HG02588 (cell line): ENCODE data around the gene TANC1.

Experiments used
- ATAC-seq: cut with Tn5 transposase; IDR thresholded peaks from one replicate; pipeline ENCODE4 v1.9.1; 2021; ENCODE audit warnings: mild to moderate bottlenecking, moderate library complexity; ENCODE audit not compliant: unreplicated experiment

The TANC1 gene

GRCh38 chr2:159211447-159212396 lies 243.3 kb downstream of the TANC1 start:
- ATAC-seq, result no peak

- no peak for ATAC-seq
These were observed 244.9 kb downstream of the TANC1 start for GRCh38 chr2:159213296-159213695.

DNA sequence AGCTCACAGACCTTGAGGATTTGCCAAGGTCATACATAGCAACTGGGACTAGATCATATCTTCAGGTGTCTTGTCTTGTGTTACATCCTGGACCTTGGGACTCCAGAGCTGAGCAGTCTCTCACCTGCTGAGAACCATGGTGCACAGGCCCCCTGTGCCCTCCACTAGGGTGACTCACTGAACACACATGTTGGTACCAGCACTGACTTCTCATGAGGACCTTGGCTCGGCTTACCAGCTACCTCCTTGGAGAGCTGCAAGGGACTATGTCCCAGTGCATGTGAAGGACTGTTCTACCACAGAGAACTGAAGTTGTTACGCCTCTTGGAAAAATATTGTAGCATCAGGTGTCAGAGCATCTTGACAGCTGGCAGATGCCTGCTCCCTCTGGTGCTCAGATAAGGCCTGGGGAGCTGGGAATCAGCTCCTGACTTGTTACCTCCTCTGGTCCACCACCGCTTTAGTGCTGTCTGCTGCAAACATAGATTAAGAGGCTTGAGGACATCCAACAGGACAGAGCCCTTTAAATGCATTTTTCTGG lies 246.0 kb downstream of the TANC1 start:
- ATAC-seq, result no peak

GRCh38 chr2:159215116-159215515 lies 246.7 kb downstream of the TANC1 start:
- no peak for ATAC-seq

GRCh38 chr2:159217676-159218075 lies 249.2 kb downstream of the TANC1 start:
- ATAC-seq, result no peak

DNA sequence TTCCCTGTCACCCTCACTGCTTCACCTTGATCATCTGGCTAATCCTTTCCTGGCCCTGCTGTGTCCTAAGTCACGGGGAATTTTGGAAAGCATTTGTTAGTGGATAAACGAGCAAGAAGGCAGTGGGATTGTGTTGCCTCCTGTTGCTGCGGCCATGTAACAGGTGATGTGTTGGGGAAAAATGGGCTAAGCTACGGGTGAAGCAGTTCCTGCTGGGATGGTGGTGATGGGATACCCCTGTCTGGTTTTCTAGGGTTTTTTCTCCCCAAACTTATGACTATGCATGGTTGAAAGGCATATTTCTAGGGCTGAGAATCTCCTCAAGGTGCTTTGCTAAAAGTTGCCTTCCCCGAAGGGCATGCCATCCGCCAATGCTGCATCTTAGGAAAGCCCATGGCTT lies 249.9 kb downstream of the TANC1 start:
- ATAC-seq, result no peak

GRCh38 chr2:159219394-159219998 lies 251.1 kb downstream of the TANC1 start:
- no peak for ATAC-seq

GRCh38 chr2:159224061-159224813 lies 255.8 kb downstream of the TANC1 start:
- no peak for ATAC-seq

DNA sequence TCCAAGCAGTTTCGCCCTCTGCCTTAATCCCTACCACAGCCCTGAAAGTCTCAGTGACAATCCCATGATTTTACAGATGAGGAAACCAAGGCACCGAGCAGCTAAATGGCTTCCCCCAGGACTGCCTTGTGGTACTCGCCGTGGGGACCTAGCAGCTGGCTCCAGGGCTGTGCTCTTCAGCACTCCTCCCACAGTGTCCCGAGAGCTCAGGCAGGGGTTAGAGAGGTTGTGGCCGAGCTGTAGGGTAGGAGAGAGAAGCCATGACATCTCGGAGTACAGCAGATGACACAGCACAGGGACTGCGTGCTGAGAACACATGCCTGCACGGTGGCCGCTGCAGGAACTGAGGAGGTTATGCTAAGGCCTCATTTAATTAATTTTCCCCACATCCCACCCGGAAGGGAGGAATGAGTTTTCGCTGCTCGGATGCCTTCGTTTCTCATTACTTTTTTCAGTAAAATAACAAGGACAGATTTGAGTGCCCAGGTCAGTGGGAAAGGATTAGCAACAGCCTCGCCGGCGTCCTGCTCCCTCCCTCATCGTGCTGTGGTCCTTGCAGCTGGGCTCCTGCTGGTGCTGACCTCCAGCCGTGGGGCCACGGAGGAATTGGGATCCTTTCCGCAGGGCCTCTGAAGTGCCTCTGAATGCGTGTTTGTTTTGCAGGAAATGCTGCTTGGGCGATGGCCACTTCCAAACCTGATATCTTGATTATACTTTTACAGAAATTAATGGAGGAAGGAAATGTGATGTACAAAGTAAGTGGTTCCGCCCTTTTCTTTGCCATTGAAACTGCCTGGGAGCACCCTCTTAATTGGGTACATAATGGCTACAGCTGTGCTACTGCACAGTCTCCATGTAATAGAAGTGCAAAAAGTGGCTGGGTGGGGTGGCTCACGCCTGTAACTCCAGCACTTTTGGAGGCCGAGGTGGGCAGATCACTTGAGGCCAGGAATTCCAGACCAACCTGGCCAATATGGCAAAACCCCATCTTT lies 256.9 kb downstream of the TANC1 start:
- no peak for ATAC-seq

GRCh38 chr2:159226059-159226461 lies 257.6 kb downstream of the TANC1 start:
- ATAC-seq, result no peak

DNA sequence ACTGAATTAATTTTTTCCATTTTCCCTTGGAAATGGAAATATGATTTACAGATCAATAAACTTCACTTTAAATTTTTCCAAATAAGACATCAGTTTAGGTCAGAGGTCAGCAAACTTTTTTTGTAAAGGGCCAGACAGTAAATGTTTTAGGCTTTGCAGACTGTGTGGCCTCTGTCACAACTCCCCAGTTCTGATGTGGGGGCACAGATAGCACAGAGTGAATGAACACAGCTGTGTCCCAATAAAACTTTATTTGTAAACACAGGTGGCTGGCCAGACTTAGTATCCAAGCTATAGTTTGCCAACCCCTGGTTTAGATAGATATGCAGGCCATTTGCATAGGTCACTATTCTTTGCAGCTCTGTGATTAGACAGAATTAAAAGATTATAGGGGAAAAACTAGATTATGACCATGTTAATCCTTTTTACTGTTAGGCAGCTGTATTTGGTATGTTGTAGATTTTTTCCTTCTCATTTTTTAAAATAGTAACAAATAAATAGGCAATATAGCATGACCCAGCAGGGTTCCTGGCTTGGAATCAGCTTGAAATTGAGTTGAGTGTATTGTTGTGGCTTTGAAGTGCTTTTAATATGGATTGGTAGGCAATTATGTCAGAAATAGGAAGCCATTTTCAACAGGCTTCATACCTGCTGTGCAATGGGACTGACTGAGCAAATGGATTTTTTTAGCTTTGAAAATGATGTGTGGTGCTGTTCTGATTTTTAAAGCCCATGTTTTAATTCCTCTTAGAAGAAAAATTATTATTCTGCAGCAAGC lies 258.4 kb downstream of the TANC1 start:
- no peak for ATAC-seq

GRCh38 chr2:159227467-159227866 lies 259.0 kb downstream of the TANC1 start:
- no peak for ATAC-seq

DNA sequence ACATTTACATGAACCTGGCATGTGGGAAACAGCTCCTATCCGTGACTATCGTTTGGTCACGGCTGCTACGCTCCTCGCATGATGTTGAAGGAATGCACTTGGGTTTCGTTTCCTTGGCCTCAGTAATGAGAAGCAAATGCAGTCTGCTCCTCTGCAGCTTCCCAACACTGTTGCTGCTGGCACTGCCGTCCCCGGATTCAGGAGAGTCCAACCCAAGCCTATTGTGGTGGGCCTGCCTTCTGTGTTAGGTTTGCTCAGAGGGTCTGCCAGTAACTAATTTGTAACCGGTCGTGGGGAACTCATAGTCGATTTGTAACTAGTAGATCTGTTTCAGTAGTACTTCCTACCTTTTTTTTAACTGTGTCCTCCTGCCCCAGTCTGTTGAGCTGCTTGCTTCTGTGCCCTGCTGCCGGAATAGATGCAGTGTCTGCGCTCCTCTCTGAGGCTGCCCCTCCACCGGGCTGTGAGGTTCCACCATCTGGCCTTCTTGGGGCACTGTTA lies 259.7 kb downstream of the TANC1 start:
- no peak for ATAC-seq

DNA sequence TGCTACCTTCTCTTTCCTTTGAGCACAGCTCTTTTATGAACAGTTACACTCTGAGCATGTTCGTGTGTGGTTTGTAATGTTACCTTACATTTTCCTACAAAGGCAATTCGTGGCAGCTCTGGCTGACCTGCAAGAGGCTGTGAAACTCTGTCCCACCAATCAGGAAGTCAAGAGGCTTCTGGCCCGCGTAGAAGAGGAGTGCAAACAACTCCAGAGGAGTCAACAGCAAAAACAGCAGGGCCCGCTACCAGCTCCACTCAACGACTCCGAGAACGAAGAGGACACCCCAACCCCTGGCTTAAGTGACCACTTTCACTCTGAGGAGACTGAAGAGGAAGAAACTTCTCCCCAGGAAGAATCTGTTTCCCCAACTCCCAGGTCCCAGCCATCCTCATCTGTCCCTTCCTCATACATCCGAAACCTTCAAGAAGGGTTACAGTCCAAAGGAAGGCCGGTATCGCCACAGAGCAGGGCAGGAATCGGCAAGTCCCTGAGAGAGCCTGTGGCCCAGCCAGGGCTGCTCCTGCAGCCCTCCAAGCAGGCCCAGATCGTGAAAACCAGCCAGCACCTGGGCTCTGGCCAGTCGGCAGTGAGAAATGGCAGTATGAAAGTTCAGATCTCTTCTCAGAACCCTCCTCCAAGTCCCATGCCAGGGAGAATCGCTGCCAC lies 261.2 kb downstream of the TANC1 start:
- no peak for ATAC-seq

DNA sequence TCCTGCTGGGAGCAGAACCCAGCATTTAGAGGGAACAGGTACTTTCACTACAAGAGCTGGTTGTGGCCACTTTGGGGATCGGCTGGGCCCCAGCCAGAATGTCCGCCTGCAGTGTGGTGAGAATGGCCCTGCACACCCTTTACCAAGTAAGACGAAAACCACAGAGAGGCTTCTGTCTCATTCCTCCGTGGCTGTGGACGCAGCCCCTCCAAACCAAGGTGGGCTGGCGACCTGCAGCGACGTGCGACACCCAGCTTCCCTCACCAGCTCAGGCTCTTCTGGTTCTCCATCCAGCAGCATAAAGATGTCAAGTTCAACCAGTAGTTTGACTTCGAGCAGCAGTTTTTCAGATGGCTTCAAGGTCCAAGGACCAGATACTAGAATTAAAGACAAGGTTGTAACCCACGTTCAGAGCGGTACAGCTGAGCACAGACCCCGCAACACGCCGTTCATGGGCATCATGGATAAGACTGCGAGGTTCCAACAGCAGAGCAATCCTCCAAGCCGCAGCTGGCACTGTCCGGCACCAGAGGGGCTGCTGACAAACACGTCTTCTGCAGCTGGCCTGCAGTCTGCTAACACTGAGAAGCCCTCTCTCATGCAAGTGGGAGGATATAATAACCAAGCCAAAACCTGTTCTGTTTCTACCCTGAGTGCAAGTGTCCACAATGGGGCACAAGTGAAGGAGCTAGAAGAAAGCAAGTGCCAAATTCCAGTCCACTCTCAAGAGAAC lies 261.9 kb downstream of the TANC1 start:
- no peak for ATAC-seq

DNA sequence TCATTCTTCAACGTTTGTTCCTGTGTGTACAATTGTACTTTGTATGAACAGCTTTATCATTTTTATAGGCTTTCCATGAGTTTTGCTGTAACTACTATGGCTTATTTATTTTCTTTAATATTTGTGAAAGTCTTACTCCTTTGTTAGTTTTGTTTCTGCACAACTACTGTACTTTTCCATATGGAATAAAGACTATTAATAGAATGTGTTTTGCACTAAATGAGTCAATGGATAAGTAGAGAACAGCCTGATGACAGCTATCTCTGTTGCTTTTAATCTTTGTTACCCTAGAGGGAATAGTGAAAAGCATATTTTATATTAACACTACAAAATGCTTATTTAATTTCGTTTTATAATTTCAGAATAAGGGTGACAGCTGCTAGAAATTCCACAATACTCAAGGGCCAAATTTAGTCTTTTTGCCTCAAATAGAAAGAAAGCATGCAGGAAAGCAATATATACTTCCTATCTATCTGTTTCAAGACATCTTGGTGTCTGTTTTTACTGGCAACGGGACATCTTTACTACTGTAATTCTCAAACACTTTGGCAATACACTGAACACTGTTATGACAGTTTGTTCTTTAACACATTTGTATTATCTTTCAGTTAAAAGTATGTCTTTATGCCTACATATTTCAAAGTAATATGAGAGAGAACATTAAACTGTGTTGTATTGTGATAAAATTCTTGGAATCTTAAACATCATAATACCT lies 264.2 kb downstream of the TANC1 start:
- no peak for ATAC-seq

GRCh38 chr2:159234868-159235267 lies 266.4 kb downstream of the TANC1 start:
- no peak for ATAC-seq
